Loucy (cell line): ENCODE data around the gene THBS1.

ENCODE experiments used
- CTCF ChIP-seq: fragments of 200-600 bp; sonication (generic); conservative IDR thresholded peaks from 2 replicates; pipeline ENCODE4 v1.5.1; 2014; ENCODE audit warnings: mild to moderate bottlenecking, antibody characterized with exemption, low read length
- EZH2phosphoT487 ChIP-seq: fragments of 200-600 bp; IDR thresholded peaks from 2 replicates; pipeline ENCODE4 v1.6.1; 2018; ENCODE audit warnings: antibody characterized with exemption, mild to moderate bottlenecking, moderate library complexity, borderline replicate concordance

DNA sequence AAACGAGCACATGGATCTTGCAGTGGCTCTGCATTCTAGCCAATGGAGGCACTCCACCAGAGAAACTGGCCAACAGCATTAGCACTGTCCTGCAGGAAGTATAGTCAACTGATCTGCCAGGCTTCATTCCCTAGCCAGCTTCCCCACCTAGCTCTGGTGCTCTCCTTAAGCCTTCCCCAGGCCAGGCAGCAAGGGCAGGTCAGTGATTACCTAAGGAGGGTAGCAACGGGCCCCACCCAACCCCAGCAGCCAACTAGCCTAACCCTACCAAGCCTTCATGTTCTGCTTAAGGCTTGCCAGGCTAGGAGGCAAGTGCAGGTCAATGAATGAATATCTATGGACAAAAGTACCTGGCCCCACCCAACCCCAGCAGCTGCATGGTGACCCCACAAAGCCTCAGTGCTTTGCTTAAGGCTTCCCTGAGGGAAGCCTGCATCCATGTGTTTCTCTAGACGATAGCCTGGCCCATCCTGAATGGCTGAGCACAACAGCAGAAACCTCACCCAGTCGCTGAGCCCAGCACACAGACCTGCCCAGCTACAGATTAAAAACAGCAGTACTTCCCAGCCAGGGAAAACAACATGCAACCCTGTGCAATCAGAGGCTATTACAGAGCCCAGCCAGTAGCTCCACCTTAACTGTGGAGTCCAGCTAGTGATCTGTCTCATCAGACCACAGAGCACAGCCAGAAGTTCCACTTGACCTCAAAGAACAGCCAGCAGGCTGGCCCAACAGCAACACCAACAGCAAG, 28.5 kb downstream of the THBS1 start:
- TF ChIP-seq CTCF (no peak), EZH2phosphoT487 (no peak)
